ENCODE data around the gene IRAK4. TPM values are rescaled to one million over a fixed set of nuclear protein-coding genes. Genes with fewer than 3 reads are reported as not detected.

Gene IRAK4
- total RNA-seq, 4 donors from 2014 or later, result 13.6 to 24.0 (median 20.6) TPM

DNA sequence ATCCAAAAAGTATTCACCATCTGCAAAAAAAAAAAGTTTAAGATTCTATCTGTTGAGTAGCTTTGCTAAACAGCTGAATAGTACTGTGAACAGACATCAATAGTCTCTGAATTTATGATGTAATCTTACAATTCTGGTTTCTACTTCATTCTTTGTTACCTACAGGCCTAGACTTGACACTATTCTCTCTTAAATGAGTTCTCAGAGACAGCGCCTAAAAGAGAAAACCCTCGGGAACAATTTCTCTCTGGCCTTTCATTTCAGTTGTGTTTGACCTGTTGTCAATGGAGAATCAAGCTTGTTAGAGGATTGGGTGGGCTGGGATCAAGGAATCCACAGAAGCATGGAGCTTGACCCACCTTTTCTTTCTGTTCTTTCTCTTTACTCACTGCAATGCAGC is 53.3 kb downstream of the IRAK4 start:
- Histone ChIP-seq H3K27ac (replicated peaks in 1 of 4) (no peak overlapping the region), H3K36me3 (no peaks in the 10 kb centered on the region), H3K4me3 (no peak overlapping the region), H3K4me1 (peaks cover 0 to 2% (median under 1%) of the 10 kb centered on the region in 4 donors), H3K27me3 (no peaks in the 10 kb centered on the region), H3K9me3 (no peaks in the 10 kb centered on the region)
- WGBS, result 89% methylated on average over 2 of the region's 2 CpGs
- TF ChIP-seq, protein P1, sequence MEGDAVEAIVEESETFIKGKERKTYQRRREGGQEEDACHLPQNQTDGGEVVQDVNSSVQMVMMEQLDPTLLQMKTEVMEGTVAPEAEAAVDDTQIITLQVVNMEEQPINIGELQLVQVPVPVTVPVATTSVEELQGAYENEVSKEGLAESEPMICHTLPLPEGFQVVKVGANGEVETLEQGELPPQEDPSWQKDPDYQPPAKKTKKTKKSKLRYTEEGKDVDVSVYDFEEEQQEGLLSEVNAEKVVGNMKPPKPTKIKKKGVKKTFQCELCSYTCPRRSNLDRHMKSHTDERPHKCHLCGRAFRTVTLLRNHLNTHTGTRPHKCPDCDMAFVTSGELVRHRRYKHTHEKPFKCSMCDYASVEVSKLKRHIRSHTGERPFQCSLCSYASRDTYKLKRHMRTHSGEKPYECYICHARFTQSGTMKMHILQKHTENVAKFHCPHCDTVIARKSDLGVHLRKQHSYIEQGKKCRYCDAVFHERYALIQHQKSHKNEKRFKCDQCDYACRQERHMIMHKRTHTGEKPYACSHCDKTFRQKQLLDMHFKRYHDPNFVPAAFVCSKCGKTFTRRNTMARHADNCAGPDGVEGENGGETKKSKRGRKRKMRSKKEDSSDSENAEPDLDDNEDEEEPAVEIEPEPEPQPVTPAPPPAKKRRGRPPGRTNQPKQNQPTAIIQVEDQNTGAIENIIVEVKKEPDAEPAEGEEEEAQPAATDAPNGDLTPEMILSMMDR (IDR thresholded peaks at IDR 0.05), result no peak
- TF ChIP-seq EP300 (IDR thresholded peaks at IDR 0.05), result no peak
- TF ChIP-seq POLR2A (IDR thresholded peaks at IDR 0.05; ENCODE audit: low read depth), result no peak
- TF ChIP-seq POLR2AphosphoS5 (IDR thresholded peaks at IDR 0.05), result no peak
- intact Hi-C loops (cut with DNase I), result no loop called here
- no peak for DNase-seq (ENCODE audit: extremely low spot score)

DNA sequence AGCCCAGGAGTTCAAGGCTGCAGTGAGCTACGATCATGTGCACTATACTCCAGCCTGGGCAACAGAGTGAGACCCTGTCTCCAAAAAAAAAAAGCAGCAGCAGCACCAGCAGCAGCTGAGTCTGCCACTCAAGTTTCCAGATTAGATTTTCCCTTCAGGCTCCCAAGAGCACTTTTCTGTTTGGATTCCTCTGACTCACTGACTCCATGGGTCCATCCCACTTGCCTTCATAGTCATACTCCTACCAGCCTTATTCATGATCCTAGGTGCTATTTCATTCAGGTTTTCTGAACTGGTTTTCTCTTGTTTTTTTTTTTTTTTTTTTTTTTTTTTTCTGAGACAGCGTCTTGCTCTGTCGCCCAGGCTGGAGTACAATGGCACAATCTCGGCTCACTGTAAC is 54.2 kb downstream of the IRAK4 start:
- 100% methylated on average over 4 of the region's 4 CpGs for WGBS

DNA sequence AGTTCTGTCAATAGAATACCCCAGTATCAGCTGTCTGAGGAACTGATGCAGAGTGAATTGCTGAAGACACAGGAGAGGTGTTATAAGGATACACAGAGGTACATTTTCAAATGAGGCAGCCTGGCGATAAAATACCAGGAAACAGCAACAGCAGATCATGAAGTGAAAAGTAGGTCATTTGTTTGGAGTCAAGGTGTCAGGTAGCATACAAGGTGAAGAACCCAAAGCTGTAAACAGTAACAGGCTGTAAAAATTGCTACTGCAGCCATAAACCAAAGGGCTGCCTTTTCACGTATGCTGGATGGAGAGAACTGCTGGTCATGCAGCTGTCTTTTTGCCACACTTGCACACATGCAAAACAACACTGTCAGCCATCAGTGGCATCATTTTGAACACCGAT is 56.7 kb downstream of the IRAK4 start:
- Histone ChIP-seq H3K36me3 (no peaks in the 10 kb centered on the region), H3K27ac (replicated peaks in 1 of 4) (no peak overlapping the region), H3K4me3 (no peak overlapping the region), H3K4me1 (no peaks in the 10 kb centered on the region), H3K9me3 (no peaks in the 10 kb centered on the region), H3K27me3 (no peaks in the 10 kb centered on the region)
- DNase-seq (ENCODE audit: extremely low spot score), result no peak
- TF ChIP-seq, protein P1 (IDR thresholded peaks at IDR 0.05), result no peak
- TF ChIP-seq POLR2A (IDR thresholded peaks at IDR 0.05; ENCODE audit: low read depth) (no peak), EP300 (IDR thresholded peaks at IDR 0.05) (no peak), POLR2AphosphoS5 (IDR thresholded peaks at IDR 0.05) (no peak)
- WGBS, result 74% methylated on average over 3 of the region's 3 CpGs
- intact Hi-C loops (cut with DNase I), result no loop called here

More for the DNA sequence above, 54.2 kb downstream of the IRAK4 start:
- H3K9me3 ChIP-seq, result no peaks in the 10 kb centered on the region
- H3K27ac ChIP-seq (replicated peaks in 1 of 4), result no peak overlapping the region
- intact Hi-C loops (cut with DNase I), result no loop called here
- TF ChIP-seq, protein P1 (IDR thresholded peaks at IDR 0.05), result no peak
- no peak for TF ChIP-seq POLR2A (IDR thresholded peaks at IDR 0.05; ENCODE audit: low read depth)
- TF ChIP-seq POLR2AphosphoS5 (IDR thresholded peaks at IDR 0.05), result no peak
- no peak for TF ChIP-seq EP300 (IDR thresholded peaks at IDR 0.05)
- no peak overlapping the region for H3K4me3 ChIP-seq
- no peaks in the 10 kb centered on the region for H3K4me1 ChIP-seq
- H3K36me3 ChIP-seq, result no peaks in the 10 kb centered on the region
- no peak for DNase-seq (ENCODE audit: extremely low spot score)
- no peaks in the 10 kb centered on the region for H3K27me3 ChIP-seq

DNA sequence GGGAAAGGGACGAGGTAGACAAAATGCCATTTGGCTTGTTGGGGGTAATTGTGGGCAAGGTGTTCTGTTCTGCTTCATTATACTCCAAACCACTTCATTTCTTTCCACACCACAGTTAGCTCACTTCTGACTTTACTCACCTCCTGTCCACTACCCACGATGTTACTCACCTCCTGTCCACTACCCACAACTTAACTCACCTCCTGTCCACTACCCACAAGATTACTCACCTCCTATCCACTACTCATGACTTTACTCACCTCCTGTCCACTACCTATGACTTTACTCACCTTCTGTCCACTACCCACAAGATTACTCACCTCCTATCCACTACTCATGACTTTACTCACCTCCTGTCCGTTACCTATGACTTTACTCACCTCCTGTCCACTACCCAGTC is 57.4 kb downstream of the IRAK4 start:
- DNase-seq (ENCODE audit: extremely low spot score), result no peak
- Histone ChIP-seq H3K36me3 (no peaks in the 10 kb centered on the region), H3K4me3 (no peak overlapping the region), H3K27ac (replicated peaks in 1 of 4) (no peak overlapping the region), H3K4me1 (no peaks in the 10 kb centered on the region), H3K9me3 (no peaks in the 10 kb centered on the region), H3K27me3 (no peaks in the 10 kb centered on the region)
- WGBS, result 87% methylated on average over 3 of the region's 3 CpGs
- TF ChIP-seq, protein P1 (IDR thresholded peaks at IDR 0.05), result no peak
- TF ChIP-seq POLR2AphosphoS5 (IDR thresholded peaks at IDR 0.05), result no peak
- TF ChIP-seq EP300 (IDR thresholded peaks at IDR 0.05), result no peak
- TF ChIP-seq POLR2A (IDR thresholded peaks at IDR 0.05; ENCODE audit: low read depth), result no peak
- intact Hi-C loops (cut with DNase I), result no loop called here

DNA sequence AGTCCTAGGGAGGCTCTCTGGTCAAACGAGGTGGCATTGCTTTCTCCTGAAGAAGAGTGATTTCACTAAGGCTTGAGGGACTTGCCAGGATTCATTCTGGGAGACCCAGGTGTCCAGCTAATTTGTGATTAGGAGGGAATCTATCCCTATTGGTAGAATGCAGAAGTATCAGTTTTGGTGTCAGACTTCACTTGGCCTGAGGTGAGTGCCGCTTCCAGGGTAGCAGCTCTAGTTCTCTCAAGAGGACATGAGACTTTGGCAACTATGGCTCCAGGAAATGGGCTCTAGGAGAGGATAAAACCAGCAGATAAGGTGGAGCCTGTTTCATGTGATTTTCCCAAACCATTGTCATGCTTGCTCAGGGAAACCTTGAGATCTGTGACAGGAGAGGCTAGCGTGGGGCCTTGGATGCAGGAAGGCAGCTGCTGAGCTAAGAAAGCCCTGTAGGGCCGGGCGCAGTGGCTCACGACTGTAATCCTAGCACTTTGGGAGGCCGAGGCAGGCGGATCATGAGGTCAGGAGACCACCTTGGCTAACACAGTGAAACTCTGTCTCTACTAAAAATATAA is 65.5 kb downstream of the IRAK4 start:
- intact Hi-C loops (cut with DNase I), result no loop called here
- Histone ChIP-seq H3K4me3 (no peak overlapping the region), H3K27ac (replicated peaks in 1 of 4) (no peak overlapping the region), H3K36me3 (no peaks in the 10 kb centered on the region), H3K27me3 (no peaks in the 10 kb centered on the region), H3K4me1 (no peaks in the 10 kb centered on the region), H3K9me3 (no peaks in the 10 kb centered on the region)
- TF ChIP-seq POLR2A (IDR thresholded peaks at IDR 0.05; ENCODE audit: low read depth), result no peak
- no peak for TF ChIP-seq POLR2AphosphoS5 (IDR thresholded peaks at IDR 0.05)
- no peak for TF ChIP-seq EP300 (IDR thresholded peaks at IDR 0.05)
- TF ChIP-seq, protein P1 (IDR thresholded peaks at IDR 0.05), result no peak
- WGBS, result 95% methylated on average over 8 of the region's 8 CpGs
- no peak for DNase-seq (ENCODE audit: extremely low spot score)

Measured in esophagus muscularis mucosa (tissue), 4 donors.